Ammon's horn (tissue), 1 donor: ENCODE measurements around the gene SORBS1.

Experiments used
- DNase-seq: peaks from one replicate; pipeline ENCODE4 v3.0.0-alpha.2; 2016; ENCODE audit warnings: low spot score

SORBS1 gene

GRCh38 chr10:95539560-95540284 lies 21.4 kb downstream of the SORBS1 start:
- DNase-seq: no peak

- no peak for DNase-seq
Measured at GRCh38 chr10:95538412-95538811, 22.8 kb downstream of the SORBS1 start.

GRCh38 chr10:95537542-95537927 lies 23.6 kb downstream of the SORBS1 start:
- DNase-seq: no peak

- no peak for DNase-seq
Measured at GRCh38 chr10:95536894-95537541, 24.2 kb downstream of the SORBS1 start.

GRCh38 chr10:95536017-95536416 lies 25.2 kb downstream of the SORBS1 start:
- no peak for DNase-seq

- DNase-seq: no peak
Measured at GRCh38 chr10:95535526-95535925, 25.6 kb downstream of the SORBS1 start.

- DNase-seq: no peak
Measured at GRCh38 chr10:95533590-95533989, 27.6 kb downstream of the SORBS1 start.

- DNase-seq: no peak
Measured at GRCh38 chr10:95532536-95532935, 28.6 kb downstream of the SORBS1 start.

GRCh38 chr10:95531994-95532399 lies 29.2 kb downstream of the SORBS1 start:
- DNase-seq: no peak

GRCh38 chr10:95531058-95531809 lies 29.9 kb downstream of the SORBS1 start:
- DNase-seq: no peak

GRCh38 chr10:95530561-95530960 lies 30.6 kb downstream of the SORBS1 start:
- no peak for DNase-seq

- DNase-seq: no peak
Measured at GRCh38 chr10:95530029-95530428, 31.1 kb downstream of the SORBS1 start.

GRCh38 chr10:95526044-95526443 lies 35.1 kb downstream of the SORBS1 start:
- no peak for DNase-seq

- DNase-seq: no peak
Measured at GRCh38 chr10:95525033-95525418, 36.1 kb downstream of the SORBS1 start.

- DNase-seq: no peak
Measured at GRCh38 chr10:95524358-95525032, 36.7 kb downstream of the SORBS1 start.

GRCh38 chr10:95522117-95522516 lies 39.1 kb downstream of the SORBS1 start:
- DNase-seq: no peak

GRCh38 chr10:95520617-95521016 lies 40.6 kb downstream of the SORBS1 start:
- DNase-seq: no peak

- peak; percentile 41 for DNase-seq
Measured at GRCh38 chr10:95518455-95519452, 42.4 kb downstream of the SORBS1 start.

- DNase-seq: peak; percentile 37
Measured at GRCh38 chr10:95517536-95518454, 43.4 kb downstream of the SORBS1 start.

GRCh38 chr10:95516774-95517373 lies 44.3 kb downstream of the SORBS1 start:
- DNase-seq: no peak
